Transverse colon (tissue), 3 donors: ENCODE results near the gene BLTP3B.

Experiments
- POLR2A ChIP-seq: fragments of 450-650 bp; IDR thresholded peaks from one replicate; pipeline ENCODE4 v1.6.1; 2016; ENCODE audit warnings: antibody characterized with exemption, mild to moderate bottlenecking, moderate library complexity
- TF ChIP-seq, protein P1 (sequence below), 5 experiments: fragments of 200-600 bp in 3 of 5; fragments of 450-650 bp in 2 of 5; sonication (generic) in 3 of 5; IDR thresholded peaks; 1 replicate in 2 of 5; 2 replicates in 3 of 5; pipeline ENCODE4 v1.5.1; 2016 to 2017; ENCODE audit warnings: antibody characterized with exemption in 5 of 5, inconsistent platforms in 3 of 5, mild to moderate bottlenecking in 2 of 5, moderate library complexity in 1 of 5

DNA sequence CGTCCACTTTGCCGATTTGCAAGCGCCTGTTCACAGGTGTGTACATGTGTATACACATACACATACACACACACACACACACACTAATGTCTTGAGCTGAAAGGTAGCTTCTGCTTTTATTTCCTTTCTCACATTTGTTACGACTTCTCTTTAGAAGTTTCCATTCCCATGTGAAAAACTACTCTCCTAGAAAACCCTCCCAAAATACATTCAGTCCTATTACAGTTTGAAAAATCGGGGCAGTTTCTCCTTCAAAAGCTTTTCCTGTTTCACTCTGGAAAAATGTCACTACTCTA, 3.9 kb downstream of the BLTP3B start:
- TF ChIP-seq, protein P1, sequence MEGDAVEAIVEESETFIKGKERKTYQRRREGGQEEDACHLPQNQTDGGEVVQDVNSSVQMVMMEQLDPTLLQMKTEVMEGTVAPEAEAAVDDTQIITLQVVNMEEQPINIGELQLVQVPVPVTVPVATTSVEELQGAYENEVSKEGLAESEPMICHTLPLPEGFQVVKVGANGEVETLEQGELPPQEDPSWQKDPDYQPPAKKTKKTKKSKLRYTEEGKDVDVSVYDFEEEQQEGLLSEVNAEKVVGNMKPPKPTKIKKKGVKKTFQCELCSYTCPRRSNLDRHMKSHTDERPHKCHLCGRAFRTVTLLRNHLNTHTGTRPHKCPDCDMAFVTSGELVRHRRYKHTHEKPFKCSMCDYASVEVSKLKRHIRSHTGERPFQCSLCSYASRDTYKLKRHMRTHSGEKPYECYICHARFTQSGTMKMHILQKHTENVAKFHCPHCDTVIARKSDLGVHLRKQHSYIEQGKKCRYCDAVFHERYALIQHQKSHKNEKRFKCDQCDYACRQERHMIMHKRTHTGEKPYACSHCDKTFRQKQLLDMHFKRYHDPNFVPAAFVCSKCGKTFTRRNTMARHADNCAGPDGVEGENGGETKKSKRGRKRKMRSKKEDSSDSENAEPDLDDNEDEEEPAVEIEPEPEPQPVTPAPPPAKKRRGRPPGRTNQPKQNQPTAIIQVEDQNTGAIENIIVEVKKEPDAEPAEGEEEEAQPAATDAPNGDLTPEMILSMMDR (IDR thresholded peaks at IDR 0.05): no peak
- TF ChIP-seq POLR2A: no peak
